HG02852 (cell line): Measurements from ENCODE around the gene NCAM2.

Experiments
- ATAC-seq: cut with Tn5 transposase; IDR thresholded peaks from one replicate; pipeline ENCODE4 v1.9.1; 2021; ENCODE audit warnings: mild to moderate bottlenecking, moderate library complexity; ENCODE audit not compliant: unreplicated experiment

NCAM2 gene

DNA sequence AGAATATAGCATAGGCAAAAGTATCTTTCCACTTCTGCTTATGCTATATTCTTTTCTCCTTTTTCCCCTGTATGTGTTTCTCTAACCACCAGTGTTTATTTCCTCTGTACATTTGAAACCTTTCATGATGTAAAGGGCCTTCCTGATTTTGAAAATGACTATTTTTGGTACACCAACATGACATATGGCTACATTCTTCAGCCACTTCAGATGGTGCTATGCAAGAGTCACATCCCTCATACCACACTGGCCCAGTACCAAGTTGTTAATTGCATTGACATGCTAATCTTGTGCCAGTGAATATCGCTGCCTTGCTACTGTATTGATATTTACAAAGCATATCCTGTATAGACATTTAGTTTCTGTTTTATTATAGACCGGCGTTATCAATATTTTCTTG lies 408.7 kb downstream of the NCAM2 start:
- no peak for ATAC-seq

DNA sequence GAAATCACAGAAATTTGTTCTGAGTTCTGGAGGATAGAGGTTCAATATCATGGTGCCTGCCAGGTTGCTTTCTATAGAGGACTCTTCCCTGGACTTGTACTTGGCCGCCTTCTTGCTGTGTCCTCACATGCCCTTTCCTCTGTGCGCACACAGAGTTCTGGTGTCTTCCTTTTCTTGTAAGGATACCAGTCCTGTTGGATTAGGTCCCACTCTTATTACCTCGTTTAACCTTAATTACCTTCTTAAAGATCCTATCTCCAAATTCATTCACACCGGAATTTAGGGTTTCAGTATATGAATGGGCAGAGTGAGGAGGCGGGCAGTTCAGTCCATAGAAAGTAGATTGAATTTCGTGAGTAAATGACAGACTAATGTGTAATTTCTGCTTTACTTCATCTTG lies 413.9 kb downstream of the NCAM2 start:
- no peak for ATAC-seq

DNA sequence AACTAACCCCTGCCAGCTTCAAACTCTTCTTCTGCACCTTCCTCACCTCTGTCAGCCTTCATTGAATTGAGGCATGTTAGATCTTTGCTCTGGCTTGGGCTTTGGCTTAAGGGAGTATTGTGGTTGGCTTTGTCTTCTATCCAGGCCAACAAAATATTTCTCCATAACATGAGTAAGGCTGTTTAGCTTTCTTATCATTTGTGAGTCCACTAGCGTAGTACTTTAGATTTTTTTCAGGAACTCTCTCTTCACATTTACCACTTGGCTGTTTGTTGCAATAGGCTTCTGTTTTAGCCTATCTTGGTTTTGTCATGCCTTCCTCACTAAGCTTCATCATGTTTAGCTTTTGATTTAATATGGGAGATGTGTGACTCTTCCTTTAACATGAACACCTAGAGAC lies 417.5 kb downstream of the NCAM2 start:
- no peak for ATAC-seq

DNA sequence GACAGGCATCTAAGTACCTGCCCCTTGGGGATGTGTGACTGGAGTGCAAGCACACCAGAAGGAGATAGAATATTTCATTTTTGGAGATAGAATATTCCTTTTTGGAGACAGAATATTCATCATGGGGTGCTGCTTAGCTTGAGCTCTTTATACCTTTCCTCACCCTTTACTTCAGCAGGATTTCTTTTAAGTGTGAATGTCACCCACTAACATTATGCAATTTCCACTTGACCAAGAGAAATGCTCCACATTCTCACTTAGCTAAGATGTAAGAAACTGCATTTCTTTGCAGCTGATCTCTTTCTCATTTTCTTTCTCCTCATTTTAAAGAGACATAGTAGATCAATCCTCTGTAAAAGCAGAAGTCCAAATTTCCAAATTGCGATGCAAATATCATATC lies 436.7 kb downstream of the NCAM2 start:
- ATAC-seq, result no peak

DNA sequence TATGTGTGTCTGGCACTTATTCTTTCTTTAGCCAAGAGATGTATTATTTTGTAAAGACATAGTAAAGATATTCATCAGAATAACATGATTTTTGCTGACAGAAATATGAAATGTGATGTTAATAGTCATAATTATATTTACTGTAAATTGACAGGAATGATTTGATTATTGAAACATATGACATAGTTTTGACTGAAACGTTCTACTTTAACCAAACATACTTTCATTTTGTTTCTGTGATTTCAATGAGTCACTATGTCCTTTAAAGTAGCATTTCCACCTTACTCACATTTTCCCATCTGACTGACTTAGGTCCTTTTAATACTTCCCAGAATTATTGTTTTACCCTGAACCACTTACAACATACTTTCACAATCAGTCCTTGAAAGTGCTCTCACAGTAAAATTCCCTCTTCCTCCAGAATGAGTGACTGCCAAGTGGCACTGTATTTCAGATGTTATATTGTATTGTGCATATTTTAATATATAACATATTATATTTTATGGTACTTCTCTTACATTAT lies 437.9 kb downstream of the NCAM2 start:
- ATAC-seq, result no peak

DNA sequence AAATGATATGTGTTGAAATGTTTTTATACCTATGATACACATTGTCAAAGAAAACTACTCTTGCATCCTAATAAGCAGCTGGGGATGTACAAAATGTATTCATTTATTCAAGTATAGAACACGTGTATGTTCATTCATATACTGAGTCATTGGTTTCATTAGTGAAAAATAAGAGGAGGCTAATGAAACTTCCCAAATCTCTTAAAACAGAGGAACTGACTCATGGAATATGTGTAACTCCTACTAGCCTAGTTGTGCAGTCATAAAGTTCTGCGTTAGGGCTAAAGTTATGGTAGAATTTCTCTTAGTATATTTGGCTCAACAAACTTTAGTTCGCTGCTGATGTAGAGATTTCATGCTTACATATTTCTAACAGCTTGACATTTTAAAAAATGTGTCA lies 441.6 kb downstream of the NCAM2 start:
- no peak for ATAC-seq

DNA sequence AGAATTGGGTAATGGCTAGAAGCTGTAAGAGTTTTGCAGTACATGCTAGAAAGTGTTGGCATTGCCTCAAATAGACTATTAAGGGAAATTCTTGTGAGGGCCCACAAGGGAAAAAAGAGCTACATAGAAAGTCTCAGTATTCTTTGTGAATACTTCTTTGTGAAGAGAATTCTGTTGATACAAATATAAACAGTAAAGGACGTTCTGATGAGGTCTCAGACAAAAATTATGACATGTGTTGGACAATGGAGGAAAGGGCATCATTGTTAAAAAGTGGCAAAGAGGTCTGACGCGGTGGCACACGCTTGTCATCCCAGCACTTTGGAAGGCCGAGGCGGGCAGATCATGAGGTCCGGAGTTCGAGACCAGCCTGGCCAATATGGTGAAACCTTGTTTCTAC lies 458.9 kb downstream of the NCAM2 start:
- ATAC-seq, result no peak

DNA sequence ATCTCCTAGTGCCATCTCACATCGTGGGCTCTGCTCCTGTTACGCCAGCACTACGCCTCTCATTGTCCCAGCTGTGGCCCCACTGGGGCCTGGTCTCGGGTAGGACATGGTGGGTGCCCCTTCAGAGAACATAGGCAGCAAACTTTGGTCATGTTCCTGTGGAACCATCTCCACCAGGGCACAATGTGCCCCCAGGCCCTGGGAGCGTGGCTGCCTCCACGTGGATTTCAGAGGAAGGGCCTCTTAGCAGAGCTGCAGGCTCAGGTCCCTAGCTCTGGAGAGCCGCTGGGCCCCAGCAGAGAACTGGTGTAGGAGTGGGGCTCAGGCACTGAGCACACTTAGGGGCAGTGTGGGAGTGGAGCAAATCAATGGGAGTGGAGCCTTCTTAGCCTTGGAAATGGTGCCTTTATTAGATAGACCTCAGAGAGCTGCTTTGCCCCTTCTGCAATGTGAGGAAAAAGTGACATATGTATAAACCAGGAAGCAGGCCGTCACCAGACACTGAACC lies 460.0 kb downstream of the NCAM2 start:
- no peak for ATAC-seq

DNA sequence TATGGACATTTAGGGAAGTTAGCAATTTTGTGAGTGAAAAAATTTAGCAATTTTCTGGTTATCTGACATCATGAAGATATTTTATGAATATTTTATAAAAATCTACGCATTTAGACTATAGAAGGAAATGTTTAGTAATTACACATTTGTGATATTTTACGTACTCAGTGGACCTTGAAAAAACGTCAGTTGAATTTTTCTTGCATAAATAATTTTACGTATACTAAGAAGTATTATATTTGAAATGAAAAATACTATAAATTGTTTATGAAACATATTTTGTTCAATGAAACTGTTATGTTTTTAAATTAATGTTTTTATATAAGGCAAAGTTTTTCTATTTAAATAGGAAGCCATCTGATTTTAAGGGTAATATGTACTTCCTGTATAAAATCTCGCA lies 462.8 kb downstream of the NCAM2 start:
- no peak for ATAC-seq

DNA sequence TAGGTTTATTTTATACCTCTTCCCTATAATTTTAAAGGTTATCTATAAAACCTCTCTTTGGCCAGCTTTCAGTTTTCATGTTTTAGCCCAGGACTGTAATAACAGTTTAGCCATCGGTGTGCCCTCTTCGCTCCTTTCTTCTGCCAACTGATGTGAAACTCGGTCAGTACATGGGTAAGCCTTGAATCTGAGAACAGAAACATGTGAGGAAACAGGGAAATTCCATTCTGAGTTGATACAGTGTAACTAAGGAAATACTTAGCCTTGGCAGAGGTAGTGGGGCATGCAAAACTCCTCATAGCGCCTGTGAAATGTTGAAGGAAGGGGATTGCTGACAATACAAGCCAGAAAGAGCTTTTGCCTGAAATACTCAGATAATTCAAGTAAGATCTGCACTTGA lies 465.2 kb downstream of the NCAM2 start:
- no peak for ATAC-seq

DNA sequence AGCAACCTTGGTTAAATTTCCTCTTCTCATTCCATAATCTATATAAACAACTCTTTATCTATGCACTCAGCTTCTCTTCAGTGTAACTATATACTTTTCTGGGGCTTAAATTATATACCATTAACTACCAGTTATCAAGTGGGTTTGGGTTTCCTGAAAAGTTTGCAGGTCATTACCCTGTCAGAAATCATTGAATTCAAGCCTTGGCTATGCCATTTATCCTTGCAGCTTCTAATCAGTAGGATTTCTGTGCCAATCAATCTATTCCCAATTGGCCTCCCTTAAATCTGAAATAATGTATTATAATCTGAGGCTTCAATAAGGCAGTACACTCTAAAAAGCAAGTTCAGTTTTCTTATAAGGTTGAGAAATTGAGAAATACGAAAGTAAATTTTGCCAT lies 466.5 kb downstream of the NCAM2 start:
- no peak for ATAC-seq

DNA sequence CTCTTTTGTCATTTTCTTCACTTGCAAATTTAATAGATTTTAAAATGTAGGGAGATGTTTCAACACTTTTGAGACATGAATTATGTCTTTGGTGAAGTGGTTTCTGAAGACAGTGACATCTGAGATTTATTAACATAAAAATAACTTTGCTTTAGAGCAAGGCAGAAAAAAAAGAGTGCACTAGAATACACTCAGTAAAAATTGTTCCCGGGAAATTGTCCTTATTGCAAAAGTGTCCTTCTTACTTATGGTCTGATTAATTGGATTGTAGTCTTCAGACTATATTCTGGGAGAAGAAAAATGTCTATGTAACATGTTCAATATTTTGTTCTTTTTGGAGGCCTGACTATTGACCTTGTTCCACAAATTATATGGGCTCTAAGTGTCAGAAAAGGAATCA lies 468.5 kb downstream of the NCAM2 start:
- no peak for ATAC-seq

DNA sequence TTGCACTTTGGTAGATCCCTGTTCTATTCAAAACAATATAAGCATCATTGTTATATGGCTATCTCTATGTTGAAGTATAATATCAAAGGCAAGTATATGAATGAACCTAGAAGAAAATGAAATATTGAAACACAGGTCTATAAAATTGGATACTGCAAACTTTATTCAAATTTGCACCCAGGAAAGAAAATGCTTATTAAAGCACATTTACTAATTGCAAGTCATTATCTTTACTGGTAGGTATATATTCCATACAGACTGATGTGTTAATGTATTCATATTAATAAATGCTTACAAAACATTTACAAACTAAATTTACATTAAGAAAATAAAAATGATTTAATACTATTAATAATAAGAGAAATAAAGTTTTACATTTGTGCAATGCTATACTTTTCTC lies 469.8 kb downstream of the NCAM2 start:
- no peak for ATAC-seq

DNA sequence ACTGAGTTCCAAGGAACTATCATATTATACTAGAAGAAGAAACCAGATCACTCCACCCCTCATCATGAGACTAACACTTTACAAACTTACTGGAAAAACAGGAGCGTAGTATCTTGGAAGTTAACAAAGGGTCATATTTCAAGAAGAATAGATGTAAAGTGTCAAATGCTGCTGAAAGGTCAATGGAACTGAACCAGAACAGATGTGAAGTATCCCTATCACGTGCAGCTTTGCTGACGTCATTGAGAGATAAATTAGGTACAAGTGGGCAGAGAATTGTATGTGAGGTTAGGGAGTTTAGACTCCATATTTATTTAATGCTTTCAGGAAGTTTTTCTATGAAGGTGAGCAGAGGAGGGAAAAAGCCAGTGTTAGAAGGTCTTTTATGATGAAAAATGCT lies 483.0 kb downstream of the NCAM2 start:
- ATAC-seq, result no peak

DNA sequence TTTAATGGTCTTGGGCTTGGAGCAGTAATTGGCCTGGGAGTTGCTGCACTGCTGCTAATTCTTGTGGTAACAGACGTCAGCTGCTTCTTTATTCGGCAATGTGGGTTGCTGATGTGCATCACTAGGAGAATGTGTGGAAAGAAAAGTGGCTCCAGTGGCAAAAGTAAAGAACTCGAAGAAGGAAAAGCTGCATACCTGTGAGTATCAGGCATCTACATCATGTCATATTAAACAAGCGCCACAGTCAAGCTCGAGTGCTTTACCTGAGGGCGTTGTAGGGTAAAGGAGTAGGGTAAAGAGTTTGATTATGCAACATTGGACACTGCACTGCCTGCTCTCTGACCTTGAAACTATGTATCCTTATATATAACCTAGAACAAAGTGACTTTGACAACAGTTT lies 510.6 kb downstream of the NCAM2 start:
- no peak for ATAC-seq

DNA sequence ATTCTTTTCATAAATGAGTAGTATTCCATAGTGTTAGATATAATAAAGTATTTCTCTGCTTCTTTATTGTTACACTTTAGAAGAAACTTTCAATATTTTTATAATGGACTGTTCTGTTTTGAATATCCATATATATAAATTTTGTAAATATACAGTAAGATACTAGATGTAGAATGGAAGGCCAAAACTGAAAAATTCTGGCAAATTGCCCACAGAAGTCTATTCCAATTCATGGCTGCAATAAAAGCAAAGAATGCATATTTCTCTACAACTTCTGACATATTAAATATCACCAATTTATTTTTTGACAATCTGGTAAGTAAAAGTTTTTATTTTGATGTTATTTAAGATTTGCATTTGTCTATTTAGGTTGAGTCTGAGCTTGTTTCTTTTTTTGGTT lies 532.5 kb downstream of the NCAM2 start:
- no peak for ATAC-seq

DNA sequence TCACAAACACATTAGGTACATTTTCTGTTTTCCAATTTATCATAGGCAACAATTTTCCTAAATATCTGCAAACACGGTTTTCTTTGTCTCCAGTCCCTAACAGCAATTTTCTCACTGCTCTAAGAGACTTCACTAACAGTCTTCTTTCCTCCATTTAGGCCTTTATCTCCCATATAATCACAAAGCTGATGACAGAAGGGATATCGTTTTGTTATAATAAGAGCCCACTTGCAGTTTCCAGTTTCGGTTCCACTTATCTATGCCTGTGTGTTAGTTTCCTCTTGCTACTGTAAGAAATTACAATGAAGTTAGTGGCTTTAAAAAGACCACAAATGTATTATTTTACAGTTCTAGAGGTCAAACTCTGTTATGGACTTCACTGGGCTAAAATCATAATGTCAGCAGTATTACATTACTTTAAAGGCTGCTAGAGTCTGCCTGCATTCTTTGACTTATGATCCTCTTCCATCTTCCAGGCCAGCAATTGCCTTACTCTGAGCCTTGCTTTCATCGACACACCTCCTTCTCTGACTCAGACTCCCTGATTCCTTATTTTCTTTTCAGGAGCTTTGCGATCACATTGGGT lies 549.3 kb downstream of the NCAM2 start:
- no peak for ATAC-seq

DNA sequence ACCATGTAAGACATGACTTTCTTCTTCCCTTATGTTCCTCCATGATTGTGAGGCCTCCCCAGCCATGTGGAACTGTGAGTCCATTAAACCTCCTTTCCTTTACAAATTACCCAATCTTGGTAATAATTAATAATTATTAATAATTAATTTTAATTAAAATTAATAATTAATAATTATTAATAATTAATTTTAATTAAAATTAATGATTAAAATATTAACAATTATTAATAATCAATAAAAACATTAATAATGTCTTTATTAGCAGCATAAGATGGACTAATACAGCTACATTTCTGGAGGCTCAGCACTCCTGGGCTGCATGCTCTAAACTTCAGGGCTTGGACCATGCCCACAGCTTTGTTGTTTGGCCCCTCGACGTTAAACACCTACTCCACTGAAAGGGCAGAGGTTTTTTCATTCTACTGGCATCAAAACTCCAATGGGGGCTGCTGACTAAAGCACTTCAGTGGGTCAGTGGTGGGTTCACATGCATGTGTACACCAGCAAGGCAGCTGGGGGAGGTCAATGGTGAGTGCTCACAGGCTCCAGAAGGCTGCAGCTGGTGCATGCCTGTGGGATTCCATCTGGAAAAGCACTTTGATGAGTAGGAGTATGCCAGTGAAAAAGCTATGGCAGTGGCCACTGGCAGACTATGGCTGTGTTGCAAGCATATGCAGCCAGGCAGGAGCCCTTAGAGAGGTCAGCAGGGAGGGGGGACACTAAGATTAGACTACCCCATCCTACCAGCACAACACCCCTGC lies 561.3 kb downstream of the NCAM2 start:
- ATAC-seq, result no peak
